ENCODE data around the gene VWA2.

- TF ChIP-seq POLR2A (IDR thresholded peaks at IDR 0.05) (no peak), CTCF (IDR thresholded peaks at IDR 0.05) (no peak)
Observed at GRCh38 chr10:114315566-114316420, 76.7 kb downstream of the VWA2 start.

Data from uterus (tissue), 2 donors.